Memory B cell (primary cell): ENCODE results near the gene CDH4.

Experiments
- ATAC-seq: fragments of 150-1000 bp; cut with Tn5 transposase; 2 replicates; pipeline ENCODE4 v1.10.0; 2021; ENCODE audit warnings: low read depth, mild to moderate bottlenecking, moderate library complexity
- DNase-seq, 2 donors: peaks; one replicate each; pipeline ENCODE4 v3.0.0; 2022; ENCODE audit warnings: low spot score in 2 of 2
- H3K27ac Mint-ChIP-seq: one replicate; pipeline ENCODE4 v1.8.0; 2022; ENCODE audit warnings: mild to moderate bottlenecking, moderate library complexity, mixed read lengths
- H3K27me3 Mint-ChIP-seq: one replicate; pipeline ENCODE4 v1.8.0; 2022; ENCODE audit warnings: mixed read lengths
- H3K36me3 Mint-ChIP-seq: one replicate; pipeline ENCODE4 v1.8.0; 2022; ENCODE audit warnings: mild to moderate bottlenecking, mixed read lengths
- H3K4me1 Mint-ChIP-seq: one replicate; pipeline ENCODE4 v1.8.0; 2022; ENCODE audit warnings: mixed read lengths
- H3K4me3 Mint-ChIP-seq: one replicate; pipeline ENCODE4 v1.8.0; 2022; ENCODE audit warnings: mild to moderate bottlenecking, moderate library complexity, mixed read lengths
- H3K9me3 Mint-ChIP-seq: one replicate; pipeline ENCODE4 v1.8.0; 2022; ENCODE audit warnings: mixed read lengths

CDH4 gene

GRCh38 chr20:61628901-61629601 is 377.0 kb downstream of the CDH4 start:
- no peak overlapping the region for H3K4me3 Mint-ChIP-seq
- no peaks in the 10 kb centered on the region for H3K36me3 Mint-ChIP-seq
- no peaks in the 10 kb centered on the region for H3K4me1 Mint-ChIP-seq
- H3K27ac Mint-ChIP-seq, result no peak overlapping the region
- H3K9me3 Mint-ChIP-seq, result peaks cover 8% of the 10 kb centered on the region
- no peak for ATAC-seq
- no peaks in the 10 kb centered on the region for H3K27me3 Mint-ChIP-seq
- no peak for DNase-seq

DNA sequence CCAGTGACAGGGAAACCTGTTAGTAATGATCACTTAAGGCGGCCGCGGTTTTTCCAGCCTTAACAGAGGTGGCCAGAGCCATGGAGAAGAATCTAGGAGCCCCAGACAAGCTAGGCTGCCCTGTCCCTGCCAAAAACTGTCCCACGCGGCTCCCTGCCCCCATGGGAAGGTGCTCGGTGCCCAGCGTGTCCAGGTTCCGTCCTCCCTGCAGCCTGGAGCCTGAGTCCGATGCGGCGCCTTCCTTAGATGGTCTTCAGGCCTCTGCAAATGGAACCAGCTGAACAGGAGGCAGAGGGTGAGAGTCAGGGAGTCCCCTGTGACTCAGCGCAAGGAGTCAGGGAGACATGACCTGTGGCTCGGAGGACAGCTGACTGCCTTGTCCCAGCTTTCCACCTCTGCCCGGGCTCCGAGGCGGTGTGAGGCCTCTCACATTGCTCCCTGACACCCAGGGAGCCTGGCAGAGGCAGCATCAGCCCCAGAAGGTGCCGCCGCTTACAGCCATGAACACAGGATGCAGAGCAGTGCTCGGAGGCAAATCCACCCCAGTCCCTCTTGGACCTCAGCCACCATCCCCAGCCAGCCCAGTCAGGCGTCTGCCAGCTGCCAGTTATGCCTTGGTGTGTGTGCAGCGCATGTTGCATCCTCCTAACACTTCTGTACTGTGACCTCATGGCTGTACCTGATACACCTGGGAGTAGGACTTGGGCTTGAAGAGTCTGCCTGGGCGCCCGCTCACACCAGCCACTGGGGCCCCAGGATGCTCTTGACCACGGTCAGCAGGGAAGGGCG is 377.7 kb downstream of the CDH4 start:
- Mint-ChIP-seq H3K4me1 (no peaks in the 10 kb centered on the region), H3K27me3 (no peaks in the 10 kb centered on the region), H3K27ac (no peak overlapping the region), H3K4me3 (no peak overlapping the region), H3K9me3 (peaks cover 8% of the 10 kb centered on the region), H3K36me3 (no peaks in the 10 kb centered on the region)
- ATAC-seq, result no peak
- DNase-seq, result no peak

- Mint-ChIP-seq H3K36me3 (no peaks in the 10 kb centered on the region), H3K27ac (no peak overlapping the region), H3K9me3 (peaks cover 8% of the 10 kb centered on the region), H3K4me1 (no peaks in the 10 kb centered on the region), H3K4me3 (no peak overlapping the region), H3K27me3 (no peaks in the 10 kb centered on the region)
- no peak for DNase-seq
- no peak for ATAC-seq
Observed at GRCh38 chr20:61630391-61630650, 378.3 kb downstream of the CDH4 start.

DNA sequence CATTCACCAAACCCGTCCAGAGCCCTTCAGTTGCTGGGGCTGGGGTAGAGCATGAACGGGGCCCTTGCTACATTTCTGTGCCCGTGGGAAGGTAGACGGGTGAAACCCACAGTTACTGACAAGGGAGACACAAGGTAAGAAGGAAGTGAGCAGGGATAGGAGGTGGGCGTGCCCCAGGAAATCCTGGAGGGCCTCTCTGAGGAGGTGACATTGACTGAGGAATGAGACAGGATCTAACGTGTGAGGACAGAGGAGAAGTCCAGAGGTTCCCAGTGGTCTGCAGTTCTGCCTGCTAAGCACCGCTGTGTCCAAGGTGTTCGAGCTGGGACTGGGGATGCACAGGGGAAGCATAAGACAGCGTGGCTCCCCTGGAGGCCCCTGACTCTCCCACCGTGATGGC is 378.8 kb downstream of the CDH4 start:
- Mint-ChIP-seq H3K27ac (no peak overlapping the region), H3K4me3 (no peak overlapping the region), H3K36me3 (no peaks in the 10 kb centered on the region), H3K4me1 (no peaks in the 10 kb centered on the region), H3K27me3 (no peaks in the 10 kb centered on the region), H3K9me3 (peaks cover 8% of the 10 kb centered on the region)
- no peak for DNase-seq
- no peak for ATAC-seq

- ATAC-seq (no peak), DNase-seq (no peak)
- Mint-ChIP-seq H3K9me3 (peaks cover 8% of the 10 kb centered on the region), H3K27me3 (no peaks in the 10 kb centered on the region), H3K36me3 (no peaks in the 10 kb centered on the region), H3K4me1 (no peaks in the 10 kb centered on the region), H3K27ac (no peak overlapping the region), H3K4me3 (no peak overlapping the region)
Observed at GRCh38 chr20:61631751-61632150, 379.7 kb downstream of the CDH4 start.

DNA sequence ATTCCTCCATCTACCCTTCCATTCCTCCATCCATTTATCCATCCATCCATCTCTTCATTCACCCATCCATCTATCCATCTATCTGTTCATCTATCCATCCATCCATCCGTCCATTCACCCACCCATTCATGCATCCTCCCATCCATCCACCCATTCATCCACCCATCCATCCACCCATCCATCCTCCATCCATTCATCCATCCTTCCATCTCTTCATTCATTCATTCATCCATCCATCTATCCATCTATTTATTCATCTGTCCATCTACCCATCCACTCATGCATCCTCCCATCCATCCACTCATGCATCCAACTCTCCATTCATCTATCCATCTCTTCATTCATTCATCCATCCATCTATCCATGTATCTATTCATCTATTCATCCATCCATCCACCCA is 380.9 kb downstream of the CDH4 start:
- H3K36me3 Mint-ChIP-seq, result no peaks in the 10 kb centered on the region
- peaks cover 8% of the 10 kb centered on the region for H3K9me3 Mint-ChIP-seq
- H3K4me1 Mint-ChIP-seq, result no peaks in the 10 kb centered on the region
- H3K27me3 Mint-ChIP-seq, result no peaks in the 10 kb centered on the region
- ATAC-seq (no peak), DNase-seq (no peak)
- no peak overlapping the region for H3K27ac Mint-ChIP-seq
- no peak overlapping the region for H3K4me3 Mint-ChIP-seq

- no peak overlapping the region for H3K4me3 Mint-ChIP-seq
- peaks cover 9% of the 10 kb centered on the region for H3K9me3 Mint-ChIP-seq
- DNase-seq (no peak), ATAC-seq (no peak)
- no peaks in the 10 kb centered on the region for H3K36me3 Mint-ChIP-seq
- peaks cover 2% of the 10 kb centered on the region for H3K27me3 Mint-ChIP-seq
- no peak overlapping the region for H3K27ac Mint-ChIP-seq
- no peaks in the 10 kb centered on the region for H3K4me1 Mint-ChIP-seq
Observed at GRCh38 chr20:61634376-61635145, 382.5 kb downstream of the CDH4 start.

- H3K27ac Mint-ChIP-seq, result no peak overlapping the region
Observed at GRCh38 chr20:61635721-61636455, 383.8 kb downstream of the CDH4 start.

GRCh38 chr20:61636531-61637116 is 384.6 kb downstream of the CDH4 start:
- ATAC-seq, result no peak
- H3K4me3 Mint-ChIP-seq, result no peak overlapping the region
- H3K27me3 Mint-ChIP-seq, result peaks cover 2% of the 10 kb centered on the region
- no peaks in the 10 kb centered on the region for H3K36me3 Mint-ChIP-seq
- peaks cover 9% of the 10 kb centered on the region for H3K9me3 Mint-ChIP-seq
- H3K27ac Mint-ChIP-seq, result no peak overlapping the region
- H3K4me1 Mint-ChIP-seq, result no peaks in the 10 kb centered on the region
- no peak for DNase-seq

More at GRCh38 chr20:61635721-61636455, 383.8 kb downstream of the CDH4 start:
- Mint-ChIP-seq H3K27me3 (peaks cover 2% of the 10 kb centered on the region), H3K9me3 (peaks cover 9% of the 10 kb centered on the region), H3K4me3 (no peak overlapping the region), H3K36me3 (no peaks in the 10 kb centered on the region), H3K4me1 (no peaks in the 10 kb centered on the region)
- DNase-seq, result no peak
- no peak for ATAC-seq

DNA sequence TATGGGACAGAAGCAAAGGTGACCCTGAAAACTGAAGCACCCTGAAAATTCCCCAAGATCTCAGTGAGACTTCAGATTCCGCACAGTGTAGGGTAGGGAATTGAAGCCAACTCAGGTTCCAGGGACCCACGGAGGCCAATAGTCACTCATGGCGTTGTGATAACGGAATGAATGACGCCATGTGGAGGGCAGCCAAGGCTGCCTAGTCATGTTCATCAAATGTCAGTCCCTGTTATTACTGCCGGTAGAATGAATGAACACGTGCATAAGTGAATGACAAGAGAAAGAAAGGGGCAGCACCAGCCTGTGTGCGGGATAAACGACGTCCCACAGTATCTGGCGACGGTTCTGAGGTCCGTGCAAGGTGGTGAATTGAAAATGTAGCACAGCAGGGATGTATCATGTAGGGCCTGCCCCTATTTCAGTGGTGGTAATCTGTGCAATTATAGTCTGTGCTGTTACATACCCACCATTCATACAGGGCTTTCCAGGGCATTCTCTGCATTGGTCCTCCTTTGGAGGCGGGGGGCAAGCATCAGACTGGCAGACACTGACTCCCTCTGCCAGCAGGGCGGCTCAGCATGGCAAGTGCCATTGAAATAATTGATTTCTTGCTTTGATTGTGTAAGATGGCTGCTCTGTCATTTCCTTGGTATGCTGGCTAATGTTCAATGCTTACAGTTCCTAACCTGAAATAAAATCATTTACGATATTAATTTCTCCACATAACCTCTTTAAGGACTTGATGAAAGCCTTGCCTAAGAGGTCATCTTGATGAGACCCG is 386.9 kb downstream of the CDH4 start:
- no peak overlapping the region for H3K4me3 Mint-ChIP-seq
- no peak for ATAC-seq
- no peaks in the 10 kb centered on the region for H3K4me1 Mint-ChIP-seq
- DNase-seq, result no peak
- H3K9me3 Mint-ChIP-seq, result peaks cover 4% of the 10 kb centered on the region
- H3K36me3 Mint-ChIP-seq, result peaks cover 3% of the 10 kb centered on the region
- H3K27ac Mint-ChIP-seq, result no peak overlapping the region
- H3K27me3 Mint-ChIP-seq, result peaks cover 2% of the 10 kb centered on the region

GRCh38 chr20:61640131-61640870 is 388.2 kb downstream of the CDH4 start:
- DNase-seq, result no peak
- Mint-ChIP-seq H3K27me3 (peaks cover 2% of the 10 kb centered on the region), H3K27ac (no peak overlapping the region), H3K9me3 (peaks cover 4% of the 10 kb centered on the region), H3K36me3 (peaks cover 3% of the 10 kb centered on the region), H3K4me1 (no peaks in the 10 kb centered on the region), H3K4me3 (no peak overlapping the region)
- ATAC-seq, result no peak

- H3K4me1 Mint-ChIP-seq, result no peaks in the 10 kb centered on the region
- H3K36me3 Mint-ChIP-seq, result peaks cover 3% of the 10 kb centered on the region
- DNase-seq, result no peak
- peaks cover 4% of the 10 kb centered on the region for H3K9me3 Mint-ChIP-seq
- ATAC-seq, result no peak
- no peak overlapping the region for H3K4me3 Mint-ChIP-seq
- H3K27ac Mint-ChIP-seq, result no peak overlapping the region
- peaks cover 2% of the 10 kb centered on the region for H3K27me3 Mint-ChIP-seq
Observed at GRCh38 chr20:61640871-61641245, 388.8 kb downstream of the CDH4 start.
